GM18508 (cell line): ENCODE data around the gene SANBR.
"Not testable (repeated sequence)": the region's sequence is repeated elsewhere in the genome, so short reads cannot be mapped to it uniquely, and the experiment has no call there.

Experiments
- ATAC-seq: cut with Tn5 transposase; IDR thresholded peaks from one replicate; pipeline ENCODE4 v1.9.1; 2021; ENCODE audit warnings: moderate number of reproducible peaks; ENCODE audit not compliant: insufficient read depth, unreplicated experiment

The SANBR gene

GRCh38 chr2:61065714-61066709, at the start of gene SANBR:
SANBR (plus strand) TSS chr2:61065871; CDS start chr2:61070351, 4,480 bp downstream.
- ATAC-seq: peak; percentile 74

- ATAC-seq: no peak
Observed at GRCh38 chr2:61015976-61016375, 49.7 kb upstream of the SANBR start.

GRCh38 chr2:61016392-61017002, 49.2 kb upstream of the SANBR start:
- no peak for ATAC-seq

- ATAC-seq: no peak
Observed at GRCh38 chr2:61017003-61017555, 48.6 kb upstream of the SANBR start.

GRCh38 chr2:61017556-61018317, 47.9 kb upstream of the SANBR start, which contains the start of the genes PEX13 and PUS10:
PEX13 (plus strand) TSS chr2:61017720; CDS start chr2:61017760, 40 bp downstream.
PUS10 (minus strand) TSS chr2:61018255; CDS start chr2:61011890, 6,365 bp downstream.
- ATAC-seq: no peak

- no peak for ATAC-seq
Observed at GRCh38 chr2:61018318-61018755, 47.3 kb upstream of the SANBR start.

GRCh38 chr2:61018798-61019197, 46.9 kb upstream of the SANBR start:
- ATAC-seq: no peak

- no peak for ATAC-seq
Observed at GRCh38 chr2:61021228-61021660, 44.4 kb upstream of the SANBR start.

- no peak for ATAC-seq
Observed at GRCh38 chr2:61023670-61024069, 42.0 kb upstream of the SANBR start.

- no peak for ATAC-seq
Observed at GRCh38 chr2:61029533-61029932, 36.1 kb upstream of the SANBR start.

GRCh38 chr2:61034592-61034991, 31.1 kb upstream of the SANBR start:
- not testable (repeated sequence) for ATAC-seq

- not testable (repeated sequence) for ATAC-seq
Observed at GRCh38 chr2:61036643-61037042, 29.0 kb upstream of the SANBR start.

GRCh38 chr2:61042807-61043206, 22.9 kb upstream of the SANBR start:
- ATAC-seq: no peak

- ATAC-seq: no peak
Observed at GRCh38 chr2:61044636-61045035, 21.0 kb upstream of the SANBR start.

- ATAC-seq: no peak
Observed at GRCh38 chr2:61045226-61045625, 20.4 kb upstream of the SANBR start.

GRCh38 chr2:61045999-61046398, 19.7 kb upstream of the SANBR start:
- no peak for ATAC-seq

GRCh38 chr2:61055557-61055956, 10.1 kb upstream of the SANBR start:
- no peak for ATAC-seq

- ATAC-seq: no peak
Observed at GRCh38 chr2:61057562-61057961, 8.1 kb upstream of the SANBR start.

GRCh38 chr2:61059382-61059781, 6.3 kb upstream of the SANBR start:
- ATAC-seq: no peak

- no peak for ATAC-seq
Observed at GRCh38 chr2:61074100-61074499, 8.4 kb downstream of the SANBR start.
